Measurements from ENCODE around the gene FAM117B.

Gene FAM117B

DNA sequence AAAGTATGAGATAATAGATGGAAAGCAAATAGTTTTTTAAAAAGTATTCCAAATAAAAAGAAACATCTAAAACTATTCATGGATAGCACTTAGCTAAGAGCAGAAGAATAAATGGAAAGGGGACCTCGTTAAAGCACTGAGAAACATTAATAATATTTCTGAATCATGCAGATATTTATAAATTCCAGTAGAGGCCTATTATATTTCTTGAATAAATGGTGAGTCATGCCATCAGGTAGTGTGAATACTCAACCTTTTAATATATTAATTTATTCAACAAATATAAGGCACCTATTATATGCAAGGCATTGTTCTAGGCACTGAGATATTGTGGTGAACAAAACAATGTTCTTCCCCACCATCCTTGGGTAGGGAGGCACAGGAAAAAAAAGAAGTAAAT, 183.0 kb downstream of the FAM117B start:
- DNase-seq, result no peak

DNA sequence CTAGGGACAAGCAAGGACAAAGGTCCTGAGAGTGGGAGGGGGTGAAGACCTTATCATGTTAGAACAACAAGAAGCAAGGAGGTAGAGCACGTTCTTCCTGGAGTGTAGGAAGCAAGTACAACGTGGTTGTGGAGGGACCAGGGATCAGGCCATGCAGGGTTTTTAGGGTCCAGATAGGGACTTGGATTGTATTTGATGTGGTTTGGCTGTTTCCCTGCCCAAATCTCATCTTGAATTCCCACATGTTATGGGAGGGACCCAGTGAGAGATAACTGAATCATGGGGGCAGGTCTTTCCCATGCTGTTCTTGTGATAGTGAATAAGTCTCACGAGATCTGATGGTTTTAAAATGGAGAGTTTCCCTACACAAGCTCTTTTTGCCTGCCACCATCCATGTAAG, 183.6 kb downstream of the FAM117B start:
- DNase-seq, result no peak

All from T-helper 2 cell (primary cell).